Measurements from ENCODE around the gene CYP11A1.
A peak's percentile ranks its signal among the peaks of the same experiment; 100 is the strongest.
"Not testable (repeated sequence)": the region's sequence is repeated elsewhere in the genome, so short reads cannot be mapped to it uniquely, and the experiment has no call there.

CYP11A1 gene

GRCh38 chr15:74395319-74396145, 28.1 kb upstream of the CYP11A1 start:
- H3K4me1 Mint-ChIP-seq (ENCODE audit: low read depth): peaks cover 92% of the 10 kb centered on the region
- H3K9me3 Mint-ChIP-seq (ENCODE audit: low read depth): no peaks in the 10 kb centered on the region
- H3K27me3 Mint-ChIP-seq: no peaks in the 10 kb centered on the region
- no peaks in the 10 kb centered on the region for H3K36me3 Mint-ChIP-seq
- peak overlapping the region; percentile 97 for H3K27ac Mint-ChIP-seq
- peak overlapping the region; percentile 40 for H3K4me3 Mint-ChIP-seq

GRCh38 chr15:74394090-74394846, 26.8 kb upstream of the CYP11A1 start:
- no peaks in the 10 kb centered on the region for H3K27me3 Mint-ChIP-seq
- no peaks in the 10 kb centered on the region for H3K36me3 Mint-ChIP-seq
- H3K9me3 Mint-ChIP-seq (ENCODE audit: low read depth): no peaks in the 10 kb centered on the region
- peak overlapping the region; percentile 76 for H3K27ac Mint-ChIP-seq
- H3K4me1 Mint-ChIP-seq (ENCODE audit: low read depth): peaks cover 87% of the 10 kb centered on the region
- H3K4me3 Mint-ChIP-seq: no peak overlapping the region

- Mint-ChIP-seq H3K27me3 (no peaks in the 10 kb centered on the region), H3K27ac (peak overlapping the region; percentile 76), H3K36me3 (no peaks in the 10 kb centered on the region), H3K4me1 (ENCODE audit: low read depth) (peaks cover 82% of the 10 kb centered on the region), H3K4me3 (no peak overlapping the region), H3K9me3 (ENCODE audit: low read depth) (no peaks in the 10 kb centered on the region)
Measured at GRCh38 chr15:74393423-74393822, 26.0 kb upstream of the CYP11A1 start.

- Mint-ChIP-seq H3K9me3 (ENCODE audit: low read depth) (no peaks in the 10 kb centered on the region), H3K4me1 (ENCODE audit: low read depth) (peaks cover 76% of the 10 kb centered on the region), H3K27me3 (no peaks in the 10 kb centered on the region), H3K36me3 (no peaks in the 10 kb centered on the region), H3K27ac (peak overlapping the region; percentile 66), H3K4me3 (peak overlapping the region; percentile 32)
Measured at GRCh38 chr15:74392902-74393301, 25.5 kb upstream of the CYP11A1 start.

- Mint-ChIP-seq H3K27ac (peak overlapping the region; percentile 86), H3K36me3 (no peaks in the 10 kb centered on the region), H3K4me1 (ENCODE audit: low read depth) (peaks cover 72% of the 10 kb centered on the region), H3K4me3 (peak overlapping the region; percentile 17), H3K9me3 (ENCODE audit: low read depth) (no peaks in the 10 kb centered on the region), H3K27me3 (no peaks in the 10 kb centered on the region)
Measured at GRCh38 chr15:74392451-74392830, 25.0 kb upstream of the CYP11A1 start.

- H3K4me1 Mint-ChIP-seq (ENCODE audit: low read depth): peaks cover 68% of the 10 kb centered on the region
- peak overlapping the region; percentile 54 for H3K4me3 Mint-ChIP-seq
- H3K9me3 Mint-ChIP-seq (ENCODE audit: low read depth): no peaks in the 10 kb centered on the region
- no peaks in the 10 kb centered on the region for H3K27me3 Mint-ChIP-seq
- no peaks in the 10 kb centered on the region for H3K36me3 Mint-ChIP-seq
- peak overlapping the region; percentile 86 for H3K27ac Mint-ChIP-seq
Measured at GRCh38 chr15:74391582-74392450, 24.4 kb upstream of the CYP11A1 start.

- H3K4me1 Mint-ChIP-seq (ENCODE audit: low read depth): peaks cover 63% of the 10 kb centered on the region
- H3K9me3 Mint-ChIP-seq (ENCODE audit: low read depth): no peaks in the 10 kb centered on the region
- H3K4me3 Mint-ChIP-seq: peak overlapping the region; percentile 46
- peak overlapping the region; percentile 88 for H3K27ac Mint-ChIP-seq
- H3K27me3 Mint-ChIP-seq: no peaks in the 10 kb centered on the region
- H3K36me3 Mint-ChIP-seq: no peaks in the 10 kb centered on the region
Measured at GRCh38 chr15:74390647-74391288, 23.3 kb upstream of the CYP11A1 start.

GRCh38 chr15:74390049-74390646, 22.7 kb upstream of the CYP11A1 start:
- not testable (repeated sequence) for H3K9me3 Mint-ChIP-seq (ENCODE audit: low read depth); H3K27me3 Mint-ChIP-seq; H3K36me3 Mint-ChIP-seq; H3K4me3 Mint-ChIP-seq
- peaks cover 64% of the 10 kb centered on the region for H3K4me1 Mint-ChIP-seq (ENCODE audit: low read depth)
- H3K27ac Mint-ChIP-seq: peak overlapping the region; percentile 88

- Mint-ChIP-seq H3K27me3 (no peaks in the 10 kb centered on the region), H3K4me3 (no peak overlapping the region), H3K9me3 (ENCODE audit: low read depth) (no peaks in the 10 kb centered on the region), H3K27ac (peak overlapping the region; percentile 82), H3K36me3 (no peaks in the 10 kb centered on the region), H3K4me1 (ENCODE audit: low read depth) (peaks cover 66% of the 10 kb centered on the region)
Measured at GRCh38 chr15:74389241-74390048, 22.0 kb upstream of the CYP11A1 start.

- Mint-ChIP-seq H3K9me3 (ENCODE audit: low read depth) (no peaks in the 10 kb centered on the region), H3K27me3 (no peaks in the 10 kb centered on the region), H3K4me3 (no peak overlapping the region), H3K27ac (peak overlapping the region; percentile 82), H3K36me3 (no peaks in the 10 kb centered on the region), H3K4me1 (ENCODE audit: low read depth) (peaks cover 66% of the 10 kb centered on the region)
Measured at GRCh38 chr15:74388363-74388951, 21.0 kb upstream of the CYP11A1 start.

GRCh38 chr15:74387621-74388362, 20.3 kb upstream of the CYP11A1 start:
- Mint-ChIP-seq H3K36me3 (no peaks in the 10 kb centered on the region), H3K27ac (peak overlapping the region; percentile 34), H3K9me3 (ENCODE audit: low read depth) (no peaks in the 10 kb centered on the region), H3K4me3 (no peak overlapping the region), H3K27me3 (no peaks in the 10 kb centered on the region), H3K4me1 (ENCODE audit: low read depth) (peaks cover 65% of the 10 kb centered on the region)

GRCh38 chr15:74387141-74387541, 19.7 kb upstream of the CYP11A1 start:
- Mint-ChIP-seq H3K9me3 (ENCODE audit: low read depth) (no peaks in the 10 kb centered on the region), H3K4me3 (no peak overlapping the region), H3K36me3 (no peaks in the 10 kb centered on the region), H3K27me3 (no peaks in the 10 kb centered on the region), H3K27ac (no peak overlapping the region), H3K4me1 (ENCODE audit: low read depth) (peaks cover 66% of the 10 kb centered on the region)

All from activated naive CD8-positive, alpha-beta T cell (primary cell).